HFFc6 (cell line): ENCODE data around the gene POLR2F. TPM values are rescaled to one million over a fixed set of nuclear protein-coding genes. Genes with fewer than 3 reads are reported as not detected.

Source experiments
- DNase-seq: peaks from one replicate; pipeline ENCODE4 v3.0.0-alpha.2; 2018
- H3K27ac Mint-ChIP-seq: 2 replicates; pipeline ENCODE4 v1.8.0; 2020; ENCODE audit warnings: mild to moderate bottlenecking, mixed read lengths
- H3K27me3 Mint-ChIP-seq: 2 replicates; pipeline ENCODE4 v1.8.0; 2021; ENCODE audit warnings: mild to moderate bottlenecking, moderate library complexity, mixed read lengths; ENCODE audit not compliant: insufficient read depth
- H3K36me3 Mint-ChIP-seq: 2 replicates; pipeline ENCODE4 v1.8.0; 2021; ENCODE audit warnings: low read depth, mixed read lengths
- H3K4me1 Mint-ChIP-seq: 2 replicates; pipeline ENCODE4 v1.8.0; 2020; ENCODE audit warnings: low read depth, mixed read lengths
- H3K4me3 Mint-ChIP-seq: 2 replicates; pipeline ENCODE4 v1.8.0; 2020; ENCODE audit warnings: mild to moderate bottlenecking, moderate library complexity, mixed read lengths
- H3K9me3 Mint-ChIP-seq: 2 replicates; pipeline ENCODE4 v1.8.0; 2020; ENCODE audit warnings: mild to moderate bottlenecking, mixed read lengths
- microRNA-seq: library from miRNA; unstranded; fragments of <30 nt; microRNA quantifications from one replicate; pipeline ENCODE4, GENCODE V29; 2019
- total RNA-seq, 6 experiments: library from RNA; stranded (reverse); fragmentation: NEBNext Ultra II Directional; extraction: Animal tissue kit (Norgen Biotek cat#: 25700); gene quantifications; 2 replicates in 1 of 6; 3 replicates in 5 of 6; pipeline ENCODE4 v1.2.3, GENCODE V29; 2021
- TF ChIP-seq, protein P1 (sequence below): fragments of 200-600 bp; sonication (generic); IDR thresholded peaks from 2 replicates; pipeline ENCODE4 v1.5.0; 2021; ENCODE audit warnings: antibody characterized with exemption, mild to moderate bottlenecking

POLR2F gene
- total RNA-seq, 6 experiments from 2014 or later = 91.6 to 130 (median 107) TPM

DNA sequence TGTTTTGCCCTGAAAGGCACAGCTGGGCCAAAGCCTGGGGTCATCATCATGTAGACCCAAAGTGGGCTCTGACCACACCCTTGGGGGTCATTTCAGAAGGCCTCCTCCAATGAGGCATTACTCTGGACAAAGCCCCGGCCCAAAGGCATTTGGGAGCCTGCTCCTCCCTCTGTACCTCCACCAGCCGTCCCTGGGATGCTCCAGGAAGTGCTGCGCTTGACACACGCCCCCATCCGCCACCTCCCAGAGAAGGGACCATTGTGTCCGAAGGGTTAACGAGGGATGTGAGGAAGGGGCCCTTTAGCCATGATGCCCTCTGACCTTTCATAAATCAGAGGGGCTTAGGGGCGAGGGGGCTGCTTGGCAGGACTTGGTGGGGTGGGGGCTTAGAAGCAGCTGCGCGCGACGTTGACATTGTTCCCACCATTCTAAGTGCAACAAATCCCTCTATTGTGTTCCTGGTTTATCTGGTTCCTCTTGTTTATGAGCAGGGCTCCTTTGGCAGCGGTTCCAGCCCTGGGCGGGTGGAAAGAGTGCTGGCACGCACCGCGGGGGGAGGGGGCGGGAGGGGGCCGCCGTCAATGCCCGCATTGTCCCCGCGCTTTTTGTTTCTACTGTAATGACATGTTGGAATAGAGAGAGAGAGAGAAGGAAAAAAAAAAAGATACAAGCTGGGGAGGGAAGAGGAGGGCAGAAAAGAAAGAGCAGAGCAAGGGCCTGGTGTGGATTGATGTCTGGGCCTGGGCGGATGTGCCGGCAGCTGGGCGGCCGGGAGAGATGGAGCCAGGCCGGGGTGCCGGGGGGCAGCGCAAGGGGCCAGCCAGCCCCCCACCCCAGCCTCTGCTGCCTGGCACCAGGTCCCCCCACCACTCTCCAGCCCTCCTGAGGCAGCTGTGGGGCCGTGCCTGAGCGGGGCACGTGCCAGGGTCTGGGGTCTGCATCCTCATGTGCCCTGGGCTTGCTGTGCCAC lies 63.0 kb downstream of the POLR2F start:
- H3K27me3 Mint-ChIP-seq = peaks cover 13% of the 10 kb centered on the region
- no peaks in the 10 kb centered on the region for H3K9me3 Mint-ChIP-seq
- no peak overlapping the region for H3K4me3 Mint-ChIP-seq
- peaks cover 16% of the 10 kb centered on the region for H3K4me1 Mint-ChIP-seq
- no peaks in the 10 kb centered on the region for H3K36me3 Mint-ChIP-seq
- TF ChIP-seq, protein P1, sequence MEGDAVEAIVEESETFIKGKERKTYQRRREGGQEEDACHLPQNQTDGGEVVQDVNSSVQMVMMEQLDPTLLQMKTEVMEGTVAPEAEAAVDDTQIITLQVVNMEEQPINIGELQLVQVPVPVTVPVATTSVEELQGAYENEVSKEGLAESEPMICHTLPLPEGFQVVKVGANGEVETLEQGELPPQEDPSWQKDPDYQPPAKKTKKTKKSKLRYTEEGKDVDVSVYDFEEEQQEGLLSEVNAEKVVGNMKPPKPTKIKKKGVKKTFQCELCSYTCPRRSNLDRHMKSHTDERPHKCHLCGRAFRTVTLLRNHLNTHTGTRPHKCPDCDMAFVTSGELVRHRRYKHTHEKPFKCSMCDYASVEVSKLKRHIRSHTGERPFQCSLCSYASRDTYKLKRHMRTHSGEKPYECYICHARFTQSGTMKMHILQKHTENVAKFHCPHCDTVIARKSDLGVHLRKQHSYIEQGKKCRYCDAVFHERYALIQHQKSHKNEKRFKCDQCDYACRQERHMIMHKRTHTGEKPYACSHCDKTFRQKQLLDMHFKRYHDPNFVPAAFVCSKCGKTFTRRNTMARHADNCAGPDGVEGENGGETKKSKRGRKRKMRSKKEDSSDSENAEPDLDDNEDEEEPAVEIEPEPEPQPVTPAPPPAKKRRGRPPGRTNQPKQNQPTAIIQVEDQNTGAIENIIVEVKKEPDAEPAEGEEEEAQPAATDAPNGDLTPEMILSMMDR = no peak
- DNase-seq = no peak
- no peak overlapping the region for H3K27ac Mint-ChIP-seq

DNA sequence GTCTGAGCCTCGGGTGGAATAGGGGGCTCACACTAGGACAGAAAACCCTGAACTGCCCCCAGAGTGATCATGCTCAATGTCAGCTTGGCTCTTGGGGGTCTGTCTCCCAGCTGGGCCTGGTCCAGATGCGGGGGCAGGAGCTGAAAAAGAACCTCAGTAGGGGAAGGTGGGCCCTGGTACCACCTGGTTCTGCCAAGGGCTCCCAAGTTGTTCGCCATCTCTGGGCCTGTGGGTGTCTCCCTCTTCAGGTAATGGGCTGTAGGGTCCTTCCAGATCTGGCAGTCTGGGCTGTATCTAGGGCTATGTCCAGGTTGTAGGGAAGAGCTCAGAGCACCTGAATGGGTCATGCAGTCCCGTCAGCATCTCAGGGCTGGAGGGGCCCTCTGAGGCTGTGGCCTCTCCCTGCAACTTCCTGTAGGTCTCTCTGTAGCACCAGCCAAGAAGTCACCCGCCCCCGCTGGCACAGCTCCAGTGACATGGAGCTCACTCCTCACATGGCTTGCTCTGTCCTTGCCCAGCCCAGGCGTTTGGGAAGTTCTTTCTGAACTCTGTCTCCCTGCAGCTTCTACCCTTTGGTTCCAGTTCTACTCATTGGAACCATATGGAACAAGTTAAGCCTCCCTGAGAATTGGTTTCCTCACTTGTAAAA lies 63.9 kb downstream of the POLR2F start:
- TF ChIP-seq, protein P1 = no peak
- H3K4me3 Mint-ChIP-seq = no peak overlapping the region
- peaks cover 16% of the 10 kb centered on the region for H3K27me3 Mint-ChIP-seq
- H3K4me1 Mint-ChIP-seq = peaks cover 15% of the 10 kb centered on the region
- H3K27ac Mint-ChIP-seq = no peak overlapping the region
- H3K36me3 Mint-ChIP-seq = no peaks in the 10 kb centered on the region
- H3K9me3 Mint-ChIP-seq = no peaks in the 10 kb centered on the region
- DNase-seq = peak; percentile 8

GRCh38 chr22:38017939-38018885 lies 64.7 kb downstream of the POLR2F start:
- no peak for DNase-seq
- no peaks in the 10 kb centered on the region for H3K9me3 Mint-ChIP-seq
- H3K27ac Mint-ChIP-seq = no peak overlapping the region
- H3K4me1 Mint-ChIP-seq = peaks cover 6% of the 10 kb centered on the region
- H3K4me3 Mint-ChIP-seq = no peak overlapping the region
- TF ChIP-seq, protein P1 = no peak
- H3K27me3 Mint-ChIP-seq = peaks cover 18% of the 10 kb centered on the region
- no peaks in the 10 kb centered on the region for H3K36me3 Mint-ChIP-seq

Small RNA genes within 50 kb of the gene (microRNA-seq; reads per million reads assigned to microRNA genes)
- gene MIR4534 (not detected), gene MIR6820 (4.6 reads per million)

Other genes starting within 250 kb of the POLR2F start
- gene GCAT, start 145.8 kb upstream of the POLR2F start, total RNA-seq = 10 to 100 TPM; 27.6 to 42.3 (median 29.2) TPM
- gene GALR3, start 130.3 kb upstream of the POLR2F start, total RNA-seq = not detected
- 10 to 100 TPM; 18.3 to 25.4 (median 20.9) TPM for gene ANKRD54, start 109.4 kb upstream of the POLR2F start, total RNA-seq
- gene EIF3L, start 104.3 kb upstream of the POLR2F start, total RNA-seq = 100 to 1,000 TPM; 306 to 371 (median 357) TPM
- gene MICALL1, start 47.4 kb upstream of the POLR2F start, total RNA-seq = 10 to 100 TPM; 37.7 to 46.5 (median 40.5) TPM
- gene C22orf23, start 98 bp upstream of the POLR2F start, total RNA-seq = under 1 TPM; 0.43 to 0.73 (median 0.54) TPM
- not detected for gene SOX10, start 30.9 kb downstream of the POLR2F start, total RNA-seq
- gene PICK1, start 103.7 kb downstream of the POLR2F start, total RNA-seq = 1 to 10 TPM; 7.0 to 10.0 (median 7.7) TPM
- gene SLC16A8, start 130.5 kb downstream of the POLR2F start, total RNA-seq = not detected
- under 1 TPM in 1 of 6 experiments, not detected in 5; 0.08 TPM for gene BAIAP2L2, start 157.0 kb downstream of the POLR2F start, total RNA-seq
- 1 to 10 TPM; 4.1 to 6.6 (median 5.3) TPM for gene PLA2G6, start 228.1 kb downstream of the POLR2F start, total RNA-seq
- 10 to 100 TPM; 17.2 to 24.1 (median 22.8) TPM for gene MAFF, start 248.3 kb downstream of the POLR2F start, total RNA-seq